HEK293T (cell line): Measurements from ENCODE around the gene GPR68.

Source experiments
- CTCF ChIA-PET: fragments of 350-600 bp; formaldehyde crosslinking; extraction: SDS; loops from one replicate; lab custom pipeline; 2021; ENCODE audit warnings: antibody characterized with exemption, inconsistent platforms; lab: Yijun Ruan, JAX
- POLR2A ChIA-PET: fragments of 350-600 bp; formaldehyde crosslinking; extraction: SDS; loops from one replicate; lab custom pipeline; 2020; ENCODE audit warnings: antibody characterized with exemption, inconsistent platforms; lab: Yijun Ruan, JAX
- DNase-seq: peaks from one replicate; pipeline ENCODE4 v3.0.0; 2012; ENCODE audit warnings: mixed read lengths; ENCODE audit errors: extremely low spot score
- ARNT ChIP-seq: fragments of 450-650 bp; IDR thresholded peaks from 2 replicates; pipeline ENCODE4 v1.6.1; 2017; ENCODE audit warnings: mild to moderate bottlenecking
- BHLHE40 ChIP-seq: fragments of 450-650 bp; IDR thresholded peaks from 2 replicates; pipeline ENCODE4 v1.6.1; 2016; ENCODE audit warnings: mild to moderate bottlenecking, moderate library complexity, borderline replicate concordance
- CTBP1 ChIP-seq: fragments of 450-650 bp; IDR thresholded peaks from 2 replicates; pipeline ENCODE4 v1.6.1; 2016; ENCODE audit warnings: borderline replicate concordance
- ELF4 ChIP-seq: fragments of 450-650 bp; IDR thresholded peaks from 2 replicates; pipeline ENCODE4 v1.6.1; 2017; ENCODE audit warnings: antibody characterized with exemption
- FOXA1 ChIP-seq: fragments of 450-650 bp; IDR thresholded peaks from 2 replicates; pipeline ENCODE4 v1.6.1; 2016; ENCODE audit warnings: mild to moderate bottlenecking
- FOXK2 ChIP-seq: fragments of 450-650 bp; IDR thresholded peaks from 2 replicates; pipeline ENCODE4 v1.6.1; 2016; ENCODE audit warnings: mild to moderate bottlenecking
- FOXM1 ChIP-seq: fragments of 450-650 bp; IDR thresholded peaks from 2 replicates; pipeline ENCODE4 v1.6.1; 2017; ENCODE audit warnings: mild to moderate bottlenecking, borderline replicate concordance
- HDGF ChIP-seq: fragments of 450-650 bp; IDR thresholded peaks from 2 replicates; pipeline ENCODE4 v1.6.1; 2017; ENCODE audit warnings: antibody characterized with exemption, borderline replicate concordance
- L3MBTL2 ChIP-seq: fragments of 450-650 bp; conservative IDR thresholded peaks from 2 replicates; pipeline ENCODE4 v1.6.1; 2016; ENCODE audit warnings: mild to moderate bottlenecking
- LEF1 ChIP-seq: fragments of 450-650 bp; IDR thresholded peaks from 2 replicates; pipeline ENCODE4 v1.6.1; 2017; ENCODE audit warnings: mild to moderate bottlenecking, borderline replicate concordance
- NFRKB ChIP-seq: fragments of 450-650 bp; IDR thresholded peaks from 2 replicates; pipeline ENCODE4 v1.6.1; 2016; ENCODE audit warnings: mild to moderate bottlenecking, moderate library complexity
- PKNOX1 ChIP-seq: fragments of 450-650 bp; IDR thresholded peaks from 2 replicates; pipeline ENCODE4 v1.6.1; 2016
- SP1 ChIP-seq: fragments of 450-650 bp; IDR thresholded peaks from 2 replicates; pipeline ENCODE4 v1.6.1; 2017
- SUZ12 ChIP-seq: fragments of 450-650 bp; IDR thresholded peaks from 2 replicates; pipeline ENCODE4 v1.6.1; 2016; ENCODE audit warnings: mild to moderate bottlenecking
- TARDBP ChIP-seq: fragments of 450-650 bp; IDR thresholded peaks from 2 replicates; pipeline ENCODE4 v1.6.1; 2016
- ZNF384 ChIP-seq: fragments of 450-650 bp; IDR thresholded peaks from 2 replicates; pipeline ENCODE4 v1.6.1; 2016

The GPR68 gene, protein sequence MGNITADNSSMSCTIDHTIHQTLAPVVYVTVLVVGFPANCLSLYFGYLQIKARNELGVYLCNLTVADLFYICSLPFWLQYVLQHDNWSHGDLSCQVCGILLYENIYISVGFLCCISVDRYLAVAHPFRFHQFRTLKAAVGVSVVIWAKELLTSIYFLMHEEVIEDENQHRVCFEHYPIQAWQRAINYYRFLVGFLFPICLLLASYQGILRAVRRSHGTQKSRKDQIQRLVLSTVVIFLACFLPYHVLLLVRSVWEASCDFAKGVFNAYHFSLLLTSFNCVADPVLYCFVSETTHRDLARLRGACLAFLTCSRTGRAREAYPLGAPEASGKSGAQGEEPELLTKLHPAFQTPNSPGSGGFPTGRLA

DNA sequence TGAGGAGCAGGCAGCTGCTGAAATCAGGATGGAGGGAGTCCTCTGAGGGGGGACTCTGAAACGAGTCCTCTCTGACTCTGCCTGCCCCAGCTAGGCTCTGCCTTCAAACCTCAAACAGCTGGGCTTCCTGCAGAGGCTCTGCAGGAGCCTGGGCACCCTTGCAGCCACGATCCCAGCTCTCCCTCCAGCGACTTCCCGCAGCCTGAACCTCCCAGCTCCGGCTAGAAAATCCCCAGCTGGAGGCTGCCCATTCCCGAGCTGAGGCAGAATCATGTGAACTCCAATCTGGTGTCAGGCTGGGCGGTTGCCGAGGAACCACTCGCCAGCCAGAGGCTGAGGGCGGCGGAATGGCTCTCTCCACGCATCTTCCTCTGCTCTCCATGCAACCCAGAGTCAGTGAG, at the start of gene GPR68:
Gene GPR68, minus strand, starts transcription at position 204 of the 401 bp plus-strand sequence. CDS start 9,654 bp downstream, outside the sequence.
- ChIA-PET POLR2A (no interaction called here), CTCF (no interaction called here)
- no peak for DNase-seq
- TF ChIP-seq ARNT (no peak), TARDBP (no peak), HDGF (no peak), FOXM1 (no peak), SP1 (no peak), CTBP1 (no peak), BHLHE40 (no peak), FOXK2 (no peak), LEF1 (no peak), SUZ12 (no peak), ZNF384 (no peak), L3MBTL2 (no peak), NFRKB (no peak), FOXA1 (no peak), ELF4 (no peak), PKNOX1 (no peak)

GRCh38 chr14:91294153-91294552, 49.6 kb upstream of the GPR68 start:
- CTCF ChIA-PET, result no interaction called here
- TF ChIP-seq FOXK2, result no peak
- TF ChIP-seq ARNT, result no peak
- TF ChIP-seq LEF1, result no peak
- no peak for TF ChIP-seq ELF4
- no peak for TF ChIP-seq FOXM1
- no peak for TF ChIP-seq HDGF
- no peak for TF ChIP-seq BHLHE40
- no peak for TF ChIP-seq FOXA1
- TF ChIP-seq ZNF384, result no peak
- no peak for TF ChIP-seq NFRKB
- no peak for TF ChIP-seq SP1
- POLR2A ChIA-PET, result no interaction called here
- no peak for DNase-seq

DNA sequence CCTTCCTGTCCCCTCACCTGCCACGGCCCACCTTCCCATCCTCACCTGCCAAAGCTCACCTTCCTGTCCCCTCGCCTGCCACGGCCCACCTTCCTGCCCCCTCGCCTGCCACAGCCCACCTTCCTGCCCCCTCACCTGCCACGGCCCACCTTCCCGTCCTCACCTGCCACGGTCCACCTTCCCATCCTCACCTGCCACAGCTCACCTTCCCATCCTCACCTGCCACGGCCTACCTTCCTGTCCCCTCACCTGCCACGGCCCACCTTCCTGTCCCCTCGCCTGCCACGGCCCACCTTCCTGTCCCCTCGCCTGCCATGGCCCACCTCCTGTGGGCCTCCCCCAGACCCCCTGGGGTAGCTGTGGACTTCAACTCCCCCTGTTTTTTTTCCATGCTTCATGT, 48.8 kb upstream of the GPR68 start:
- POLR2A ChIA-PET, result no interaction called here

DNA sequence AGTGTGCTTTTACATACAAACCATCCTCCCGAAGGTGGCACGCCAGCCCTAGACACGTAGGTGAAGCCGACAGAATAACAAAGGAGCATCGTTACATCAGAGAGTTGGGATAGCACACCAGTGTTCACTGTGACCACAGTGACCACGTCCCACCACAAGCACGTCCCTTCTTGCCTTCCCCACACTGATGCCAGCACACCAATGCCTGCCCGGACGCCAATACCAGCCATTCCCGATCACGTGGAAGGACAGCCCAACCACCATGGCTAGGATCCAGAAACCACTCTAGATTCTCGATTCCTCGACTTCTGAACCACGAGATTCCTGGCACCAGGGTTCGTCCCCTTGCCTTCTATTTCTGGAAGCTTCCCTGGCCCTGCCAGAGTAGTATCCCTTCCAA, 48.0 kb upstream of the GPR68 start:
- ChIA-PET CTCF (interaction anchor here (0.7 kb wide), 1 partner anchor 79 kb away, joined by 3 read pairs; no protein-coding TSS in a partner anchor), POLR2A (no interaction called here)
- DNase-seq, result no peak
- TF ChIP-seq FOXM1 (no peak), BHLHE40 (no peak), HDGF (no peak), ZNF384 (no peak), FOXA1 (no peak), SP1 (no peak), LEF1 (no peak), ARNT (no peak), FOXK2 (no peak), CTBP1 (no peak), SUZ12 (no peak), L3MBTL2 (no peak)

More for the DNA sequence above, 48.8 kb upstream of the GPR68 start:
- TF ChIP-seq PKNOX1 (no peak), BHLHE40 (no peak), ZNF384 (no peak), ELF4 (no peak), FOXM1 (no peak), FOXK2 (no peak), SP1 (no peak), TARDBP (no peak), SUZ12 (no peak), HDGF (no peak), L3MBTL2 (no peak), LEF1 (no peak), NFRKB (no peak), FOXA1 (no peak)
- CTCF ChIA-PET, result no interaction called here
- DNase-seq, result no peak

GRCh38 chr14:91291786-91292405, 47.4 kb upstream of the GPR68 start:
- ChIA-PET POLR2A (no interaction called here), CTCF (interaction anchor here (1.5 kb wide), 1 partner anchor 135 kb away, joined by 3 read pairs; no protein-coding TSS in a partner anchor)
- no peak for TF ChIP-seq FOXM1
- no peak for TF ChIP-seq LEF1
- TF ChIP-seq L3MBTL2, result no peak
- TF ChIP-seq ARNT, result no peak
- no peak for TF ChIP-seq NFRKB
- TF ChIP-seq CTBP1, result no peak
- no peak for TF ChIP-seq FOXK2
- TF ChIP-seq SP1, result no peak
- no peak for TF ChIP-seq ZNF384
- no peak for TF ChIP-seq BHLHE40
- no peak for TF ChIP-seq ELF4
- TF ChIP-seq SUZ12, result no peak
- TF ChIP-seq TARDBP, result no peak
- TF ChIP-seq PKNOX1, result no peak
- no peak for TF ChIP-seq HDGF
- no peak for TF ChIP-seq FOXA1
- no peak for DNase-seq
